HEK293 (cell line): Measurements from ENCODE around the gene NCOA7.
A peak's percentile ranks its signal among the peaks of the same experiment; 100 is the strongest.

Experiments used
- CTCF ChIA-PET: fragments of 350-600 bp; formaldehyde crosslinking; extraction: SDS; loops from one replicate; lab custom pipeline; 2021; ENCODE audit warnings: antibody characterized with exemption; lab: Yijun Ruan, JAX
- POLR2A ChIA-PET: fragments of 300-600 bp; formaldehyde crosslinking; extraction: SDS; loops from one replicate; lab custom pipeline; 2020; ENCODE audit warnings: antibody characterized with exemption, inconsistent platforms; lab: Yijun Ruan, JAX
- H3K27ac ChIP-seq: fragments of 200-500 bp; sonication (Bioruptor generic); 2 replicates; pipeline ENCODE4 v1.5.1; 2014; ENCODE audit warnings: low read depth, low read length, control low read depth, inconsistent platforms; ENCODE audit errors: extremely low read depth
- H3K36me3 ChIP-seq, 2 experiments: fragments of 200-500 bp in 1 of 2; sonication (Bioruptor generic) in 1 of 2; 1 replicate in 1 of 2; 2 replicates in 1 of 2; pipeline ENCODE4 v1.5.1; 2014 to 2017; ENCODE audit warnings: inconsistent platforms in 2 of 2, low read length in 2 of 2; ENCODE audit not compliant: control insufficient read depth in 2 of 2, insufficient read depth in 1 of 2
- H3K4me1 ChIP-seq: fragments of 200-500 bp; sonication (Bioruptor generic); 2 replicates; pipeline ENCODE4 v1.5.1; 2014; ENCODE audit warnings: mild to moderate bottlenecking, low read length, inconsistent platforms; ENCODE audit not compliant: control insufficient read depth, insufficient read depth
- H3K4me3 ChIP-seq: 2 replicates; pipeline ENCODE4 v1.5.1; 2011; ENCODE audit warnings: low read depth, mild to moderate bottlenecking, control low read depth, low read length, moderate library complexity
- H3K9me3 ChIP-seq: fragments of 200-500 bp; sonication (Bioruptor generic); 2 replicates; pipeline ENCODE4 v1.5.1; 2014; ENCODE audit warnings: low read depth, low read length, inconsistent platforms; ENCODE audit not compliant: control insufficient read depth, insufficient read depth
- GLI2 ChIP-seq: fragments of 450-650 bp; formaldehyde crosslinking; IDR thresholded peaks from 2 replicates; pipeline ENCODE4; 2017; ENCODE audit warnings: missing biosample characterization, missing genetic modification characterization, low read depth, borderline replicate concordance
- HOXD13 ChIP-seq: sonication (generic); formaldehyde crosslinking; IDR thresholded peaks from 2 replicates; pipeline ENCODE4 v1.8.0; 2022; ENCODE audit warnings: missing genetic modification reagents, borderline replicate concordance
- IKZF3 ChIP-seq: fragments of 450-650 bp; IDR thresholded peaks from 2 replicates; pipeline ENCODE4 v1.5.0; 2018; ENCODE audit warnings: missing biosample characterization, mild to moderate bottlenecking, missing genetic modification characterization, moderate library complexity
- KLF8 ChIP-seq: fragments of 450-650 bp; formaldehyde crosslinking; IDR thresholded peaks from 2 replicates; pipeline ENCODE4 v1.5.1; 2016; ENCODE audit warnings: missing biosample characterization, missing genetic modification characterization
- MEIS1 ChIP-seq: sonication (generic); formaldehyde crosslinking; IDR thresholded peaks from 2 replicates; pipeline ENCODE4 v1.8.1; 2022; ENCODE audit warnings: missing genetic modification reagents, mild to moderate bottlenecking, borderline replicate concordance
- OSR2 ChIP-seq: fragments of 450-650 bp; formaldehyde crosslinking; IDR thresholded peaks from 2 replicates; pipeline ENCODE4 v1.5.1; 2016; ENCODE audit warnings: missing biosample characterization, missing genetic modification characterization
- SP7 ChIP-seq: fragments of 450-650 bp; formaldehyde crosslinking; IDR thresholded peaks from 2 replicates; pipeline ENCODE4 v1.5.1; 2016; ENCODE audit warnings: missing biosample characterization, missing genetic modification characterization
- YY2 ChIP-seq: fragments of 450-650 bp; formaldehyde crosslinking; IDR thresholded peaks from 2 replicates; pipeline ENCODE4 v1.5.1; 2016; ENCODE audit warnings: missing biosample characterization, missing genetic modification characterization
- ZBTB10 ChIP-seq: fragments of 450-650 bp; formaldehyde crosslinking; IDR thresholded peaks from 2 replicates; pipeline ENCODE4 v1.5.1; 2016; ENCODE audit warnings: missing biosample characterization, missing genetic modification characterization
- ZNF248 ChIP-seq: fragments of 450-650 bp; formaldehyde crosslinking; IDR thresholded peaks from 2 replicates; pipeline ENCODE4 v1.5.1; 2017; ENCODE audit warnings: missing biosample characterization, missing genetic modification characterization
- ZNF366 ChIP-seq: fragments of 450-650 bp; formaldehyde crosslinking; conservative IDR thresholded peaks from 2 replicates; pipeline ENCODE4 v1.5.1; 2016; ENCODE audit warnings: missing biosample characterization, missing genetic modification characterization
- ZNF664 ChIP-seq: fragments of 450-650 bp; formaldehyde crosslinking; IDR thresholded peaks from 2 replicates; pipeline ENCODE4 v1.5.1; 2016; ENCODE audit warnings: missing biosample characterization, missing genetic modification characterization
- ZSCAN4 ChIP-seq: fragments of 450-650 bp; formaldehyde crosslinking; IDR thresholded peaks from 2 replicates; pipeline ENCODE4 v1.5.1; 2017; ENCODE audit warnings: missing biosample characterization, missing genetic modification characterization
- TF ChIP-seq, protein P1 (sequence below): fragments of 450-650 bp; formaldehyde crosslinking; IDR thresholded peaks from 2 replicates; pipeline ENCODE4 v1.5.1; 2016; ENCODE audit warnings: missing biosample characterization, missing genetic modification characterization
- TF ChIP-seq, protein P2 (sequence below): fragments of 450-650 bp; formaldehyde crosslinking; IDR thresholded peaks from 2 replicates; pipeline ENCODE4 v1.5.1; 2016; ENCODE audit warnings: missing biosample characterization, missing genetic modification characterization
- TF ChIP-seq, protein P3 (sequence below): fragments of 450-650 bp; formaldehyde crosslinking; IDR thresholded peaks from 2 replicates; pipeline ENCODE4 v1.5.1; 2016; ENCODE audit warnings: missing biosample characterization, missing genetic modification characterization, low read depth
- TF ChIP-seq, protein P4 (sequence below): fragments of 450-650 bp; formaldehyde crosslinking; IDR thresholded peaks from 2 replicates; pipeline ENCODE4 v1.5.1; 2016; ENCODE audit warnings: missing biosample characterization, missing genetic modification characterization
- TF ChIP-seq, protein P5 (sequence below): fragments of 450-650 bp; formaldehyde crosslinking; IDR thresholded peaks from 2 replicates; pipeline ENCODE4 v1.5.1; 2016; ENCODE audit warnings: missing biosample characterization, missing genetic modification characterization

The NCOA7 gene

GRCh38 chr6:125865015-125865414 is 74.3 kb downstream of the NCOA7 start:
- Histone ChIP-seq H3K27ac (no peak overlapping the region), H3K4me1 (peaks cover 6% of the 10 kb centered on the region; the same call in 1 of the 2 replicates), H3K36me3 (no peaks in the 10 kb centered on the region), H3K9me3 (no peaks in the 10 kb centered on the region), H3K4me3 (no peak overlapping the region)
- POLR2A ChIA-PET = interaction anchor here (1.3 kb wide), 1 partner anchor 86 kb away, joined by 3 read pairs; no protein-coding TSS in a partner anchor
- TF ChIP-seq, protein P1, sequence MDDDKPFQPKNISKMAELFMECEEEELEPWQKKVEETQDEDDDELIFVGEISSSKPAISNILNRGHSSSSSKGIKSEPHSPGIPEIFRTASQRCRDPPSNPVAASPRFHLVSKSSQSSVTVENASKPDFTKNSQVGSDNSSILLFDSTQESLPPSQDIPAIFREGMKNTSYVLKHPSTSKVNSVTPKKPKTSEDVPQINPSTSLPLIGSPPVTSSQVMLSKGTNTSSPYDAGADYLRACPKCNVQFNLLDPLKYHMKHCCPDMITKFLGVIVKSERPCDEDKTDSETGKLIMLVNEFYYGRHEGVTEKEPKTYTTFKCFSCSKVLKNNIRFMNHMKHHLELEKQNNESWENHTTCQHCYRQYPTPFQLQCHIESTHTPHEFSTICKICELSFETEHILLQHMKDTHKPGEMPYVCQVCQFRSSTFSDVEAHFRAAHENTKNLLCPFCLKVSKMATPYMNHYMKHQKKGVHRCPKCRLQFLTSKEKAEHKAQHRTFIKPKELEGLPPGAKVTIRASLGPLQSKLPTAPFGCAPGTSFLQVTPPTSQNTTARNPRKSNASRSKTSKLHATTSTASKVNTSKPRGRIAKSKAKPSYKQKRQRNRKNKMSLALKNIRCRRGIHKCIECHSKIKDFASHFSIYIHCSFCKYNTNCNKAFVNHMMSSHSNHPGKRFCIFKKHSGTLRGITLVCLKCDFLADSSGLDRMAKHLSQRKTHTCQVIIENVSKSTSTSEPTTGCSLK = no peak
- TF ChIP-seq ZNF248 (tag by site-specific recombination) = no peak
- TF ChIP-seq, protein P2, sequence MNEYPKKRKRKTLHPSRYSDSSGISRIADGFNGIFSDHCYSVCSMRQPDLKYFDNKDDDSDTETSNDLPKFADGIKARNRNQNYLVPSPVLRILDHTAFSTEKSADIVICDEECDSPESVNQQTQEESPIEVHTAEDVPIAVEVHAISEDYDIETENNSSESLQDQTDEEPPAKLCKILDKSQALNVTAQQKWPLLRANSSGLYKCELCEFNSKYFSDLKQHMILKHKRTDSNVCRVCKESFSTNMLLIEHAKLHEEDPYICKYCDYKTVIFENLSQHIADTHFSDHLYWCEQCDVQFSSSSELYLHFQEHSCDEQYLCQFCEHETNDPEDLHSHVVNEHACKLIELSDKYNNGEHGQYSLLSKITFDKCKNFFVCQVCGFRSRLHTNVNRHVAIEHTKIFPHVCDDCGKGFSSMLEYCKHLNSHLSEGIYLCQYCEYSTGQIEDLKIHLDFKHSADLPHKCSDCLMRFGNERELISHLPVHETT (tag by site-specific recombination) = no peak
- TF ChIP-seq ZNF366 = no peak
- no peak for TF ChIP-seq GLI2
- TF ChIP-seq MEIS1 (CRISPR knock-in tag) = no peak
- TF ChIP-seq ZNF664 (tag by site-specific recombination) = no peak
- no peak for TF ChIP-seq KLF8 (tag by site-specific recombination)
- TF ChIP-seq ZBTB10 (tag by site-specific recombination) = no peak
- CTCF ChIA-PET = interaction anchor here (0.9 to 1.4 kb wide), 2 partner anchors 13 to 88 kb away, joined by 3 to 7 read pairs; no protein-coding TSS in a partner anchor

DNA sequence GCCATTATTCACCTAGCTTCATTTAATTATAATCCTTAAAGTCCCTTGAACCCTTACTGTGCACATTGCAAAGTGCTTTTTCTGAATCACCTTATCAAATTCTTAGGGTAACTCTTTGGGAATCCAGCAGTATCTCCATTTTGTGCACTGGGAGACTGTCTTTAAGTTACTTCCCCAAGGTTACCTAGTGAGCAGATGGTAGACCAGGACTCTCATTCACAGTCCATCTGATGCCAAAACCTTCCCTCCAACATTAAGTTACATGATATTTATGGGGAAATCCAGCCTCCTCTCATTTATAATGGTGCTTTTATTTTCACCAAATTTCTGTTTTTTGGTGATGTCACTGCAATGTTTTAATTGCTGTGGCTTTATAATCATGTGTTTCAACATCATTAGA is 75.7 kb downstream of the NCOA7 start:
- ChIA-PET CTCF (interaction anchor here (0.6 kb wide), 1 partner anchor 98 kb away, joined by 8 read pairs; no protein-coding TSS in a partner anchor), POLR2A (interaction anchor here (1.0 to 1.3 kb wide), 2 partner anchors 76 to 85 kb away, joined by 3 read pairs; partner anchors contain the start of gene NCOA7)
- H3K27ac ChIP-seq = no peak overlapping the region
- peaks cover 6% of the 10 kb centered on the region; the same call in 1 of the 2 replicates for H3K4me1 ChIP-seq
- H3K9me3 ChIP-seq = no peaks in the 10 kb centered on the region
- no peak overlapping the region for H3K4me3 ChIP-seq
- no peak for TF ChIP-seq YY2 (tag by site-specific recombination)
- TF ChIP-seq, protein P3, sequence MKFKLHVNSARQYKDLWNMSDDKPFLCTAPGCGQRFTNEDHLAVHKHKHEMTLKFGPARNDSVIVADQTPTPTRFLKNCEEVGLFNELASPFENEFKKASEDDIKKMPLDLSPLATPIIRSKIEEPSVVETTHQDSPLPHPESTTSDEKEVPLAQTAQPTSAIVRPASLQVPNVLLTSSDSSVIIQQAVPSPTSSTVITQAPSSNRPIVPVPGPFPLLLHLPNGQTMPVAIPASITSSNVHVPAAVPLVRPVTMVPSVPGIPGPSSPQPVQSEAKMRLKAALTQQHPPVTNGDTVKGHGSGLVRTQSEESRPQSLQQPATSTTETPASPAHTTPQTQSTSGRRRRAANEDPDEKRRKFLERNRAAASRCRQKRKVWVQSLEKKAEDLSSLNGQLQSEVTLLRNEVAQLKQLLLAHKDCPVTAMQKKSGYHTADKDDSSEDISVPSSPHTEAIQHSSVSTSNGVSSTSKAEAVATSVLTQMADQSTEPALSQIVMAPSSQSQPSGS (tag by site-specific recombination) = peak; percentile 17; the same call in 1 of the 2 replicates
- H3K36me3 ChIP-seq = no peaks in the 10 kb centered on the region

GRCh38 chr6:125867483-125867942 is 76.8 kb downstream of the NCOA7 start:
- no peaks in the 10 kb centered on the region for H3K36me3 ChIP-seq
- H3K4me1 ChIP-seq = peaks cover 10% of the 10 kb centered on the region; the same call in 1 of the 2 replicates
- no peaks in the 10 kb centered on the region for H3K9me3 ChIP-seq
- H3K27ac ChIP-seq = no peak overlapping the region
- ChIA-PET POLR2A (interaction anchor here (1.1 to 1.4 kb wide), 3 partner anchors 76 to 89 kb away, joined by 4 to 11 read pairs (median 5); partner anchors contain the start of genes HINT3 and NCOA7), CTCF (interaction anchor here (0.7 to 2.5 kb wide), 10 partner anchors 10 to 358 kb away, joined by 3 to 14 read pairs (median 4); partner anchors contain the start of genes HINT3 and NCOA7)
- no peak overlapping the region for H3K4me3 ChIP-seq
- TF ChIP-seq, protein P4, sequence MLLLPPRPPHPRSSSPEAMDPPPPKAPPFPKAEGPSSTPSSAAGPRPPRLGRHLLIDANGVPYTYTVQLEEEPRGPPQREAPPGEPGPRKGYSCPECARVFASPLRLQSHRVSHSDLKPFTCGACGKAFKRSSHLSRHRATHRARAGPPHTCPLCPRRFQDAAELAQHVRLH = 0 out of 2 replicates have a peak, but pooled peaks have one; percentile 56
- TF ChIP-seq SP7 (tag by site-specific recombination) (peak; percentile 97), HOXD13 (CRISPR knock-in tag) (peak; percentile 23; the same call in 1 of the 2 replicates), IKZF3 (tag by site-specific recombination) (0 out of 2 replicates have a peak, but pooled peaks have one; percentile 8), OSR2 (tag by site-specific recombination) (peak; percentile 67; the same call in 1 of the 2 replicates), ZSCAN4 (tag by site-specific recombination) (no peak)
- TF ChIP-seq, protein P5, sequence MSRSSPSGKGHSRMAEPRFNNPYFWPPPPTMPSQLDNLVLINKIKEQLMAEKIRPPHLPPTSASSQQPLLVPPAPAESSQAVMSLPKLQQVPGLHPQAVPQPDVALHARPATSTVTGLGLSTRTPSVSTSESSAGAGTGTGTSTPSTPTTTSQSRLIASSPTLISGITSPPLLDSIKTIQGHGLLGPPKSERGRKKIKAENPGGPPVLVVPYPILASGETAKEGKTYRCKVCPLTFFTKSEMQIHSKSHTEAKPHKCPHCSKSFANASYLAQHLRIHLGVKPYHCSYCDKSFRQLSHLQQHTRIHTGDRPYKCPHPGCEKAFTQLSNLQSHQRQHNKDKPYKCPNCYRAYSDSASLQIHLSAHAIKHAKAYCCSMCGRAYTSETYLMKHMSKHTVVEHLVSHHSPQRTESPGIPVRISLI (tag by site-specific recombination) = peak; percentile 81
